Measurements from ENCODE around the gene SCGB3A2.

The SCGB3A2 gene

GRCh38 chr5:147906326-147907095 lies 28.0 kb downstream of the SCGB3A2 start, which contains the start of gene C5orf46:
Gene C5orf46 (minus strand): TSS chr5:147906538. CDS start chr5:147906501, 37 bp downstream.
- H3K27ac ChIP-seq (replicated peaks): no peak within 1 kb of the TSS
- no peak within 1 kb of the TSS for H3K4me3 ChIP-seq (replicated peaks; ENCODE audit: insufficient read depth, low read length)
- no peak for DNase-seq (ENCODE audit: low read depth in 1 of 2, low spot score in 1 of 2)
- no peaks in the 10 kb centered on the region for H3K27me3 ChIP-seq (ENCODE audit: insufficient read depth, poor library complexity, severe bottlenecking)
- no peak for TF ChIP-seq REST (IDR thresholded peaks at IDR 0.05; ENCODE audit: insufficient replicate concordance, low read depth)

GRCh38 chr5:147911427-147911826 lies 32.9 kb downstream of the SCGB3A2 start:
- TF ChIP-seq REST (IDR thresholded peaks at IDR 0.05; ENCODE audit: insufficient replicate concordance, low read depth): no peak
- no peak for TF ChIP-seq SPI1 (IDR thresholded peaks at IDR 0.05; ENCODE audit: borderline replicate concordance, low read depth)
- no peak for TF ChIP-seq POLR2AphosphoS5 (IDR thresholded peaks at IDR 0.05; ENCODE audit: low read depth)
- TF ChIP-seq CTCF (IDR thresholded peaks at IDR 0.05; ENCODE audit: insufficient read depth, low read length): no peak
- no peak for TF ChIP-seq GABPA (IDR thresholded peaks at IDR 0.05; ENCODE audit: low read depth)
- no peaks in the 10 kb centered on the region for H3K27me3 ChIP-seq (ENCODE audit: insufficient read depth, poor library complexity, severe bottlenecking)
- no peak for DNase-seq (ENCODE audit: low read depth in 1 of 2, low spot score in 1 of 2)
- H3K27ac ChIP-seq (replicated peaks): no peak overlapping the region
- no peak overlapping the region for H3K4me3 ChIP-seq (replicated peaks; ENCODE audit: insufficient read depth, low read length)

GRCh38 chr5:147912011-147912410 lies 33.5 kb downstream of the SCGB3A2 start:
- DNase-seq (ENCODE audit: low read depth in 1 of 2, low spot score in 1 of 2): peak in 1 of 2 experiments; percentile 23
- TF ChIP-seq SPI1 (IDR thresholded peaks at IDR 0.05; ENCODE audit: borderline replicate concordance, low read depth) (peak; percentile 24; the same call in 1 of the 2 replicates), GABPA (IDR thresholded peaks at IDR 0.05; ENCODE audit: low read depth) (no peak), POLR2AphosphoS5 (IDR thresholded peaks at IDR 0.05; ENCODE audit: low read depth) (no peak; the same call in 1 of the 2 replicates)
- H3K27me3 ChIP-seq (ENCODE audit: insufficient read depth, poor library complexity, severe bottlenecking): no peaks in the 10 kb centered on the region
- no peak overlapping the region for H3K27ac ChIP-seq (replicated peaks)
- no peak overlapping the region for H3K4me3 ChIP-seq (replicated peaks; ENCODE audit: insufficient read depth, low read length)

- Histone ChIP-seq H3K27ac (replicated peaks) (no peak overlapping the region), H3K4me3 (replicated peaks; ENCODE audit: insufficient read depth, low read length) (no peak overlapping the region), H3K27me3 (ENCODE audit: insufficient read depth, poor library complexity, severe bottlenecking) (no peaks in the 10 kb centered on the region)
- TF ChIP-seq CTCF (IDR thresholded peaks at IDR 0.05; ENCODE audit: insufficient read depth, low read length): no peak
- TF ChIP-seq REST (IDR thresholded peaks at IDR 0.05; ENCODE audit: insufficient replicate concordance, low read depth): no peak
- no peak for TF ChIP-seq POLR2AphosphoS5 (IDR thresholded peaks at IDR 0.05; ENCODE audit: low read depth)
- TF ChIP-seq GABPA (IDR thresholded peaks at IDR 0.05; ENCODE audit: low read depth): no peak
- TF ChIP-seq SPI1 (IDR thresholded peaks at IDR 0.05; ENCODE audit: borderline replicate concordance, low read depth): no peak
- no peak for DNase-seq (ENCODE audit: low read depth in 1 of 2, low spot score in 1 of 2)
Observed at GRCh38 chr5:147913786-147914185, 35.3 kb downstream of the SCGB3A2 start.

Data from HL-60 (cell line).